Bronchial epithelial cell (primary cell): ENCODE results near the gene GK. TPM values are rescaled to one million over a fixed set of nuclear protein-coding genes. Genes with fewer than 3 reads are reported as not detected.
A peak's percentile ranks its signal among the peaks of the same experiment; 100 is the strongest.
"Not testable (repeated sequence)": the region's sequence is repeated elsewhere in the genome, so short reads cannot be mapped to it uniquely, and the experiment has no call there.

Source experiments
- DNase-seq: peaks from one replicate; pipeline ENCODE4 v3.0.0-alpha.2; 2010; ENCODE audit warnings: low read depth
- FAIRE-seq: peaks from 2 replicates; lab custom pipeline; 2011; peaks lifted over from hg19 to GRCh38; lab: Jason Lieb, UNC
- H3K27me3 ChIP-seq: 2 replicates; pipeline ENCODE4 v1.5.1; 2011; ENCODE audit warnings: low read length; ENCODE audit not compliant: control insufficient read depth, insufficient read depth
- H3K36me3 ChIP-seq: 2 replicates; pipeline ENCODE4 v1.5.1; 2011; ENCODE audit warnings: low read length; ENCODE audit not compliant: control insufficient read depth, insufficient read depth
- H3K4me3 ChIP-seq: 2 replicates; pipeline ENCODE4 v1.5.1; 2011; ENCODE audit warnings: mild to moderate bottlenecking, low read depth, low read length, control low read depth
- total RNA-seq: library from RNA; depleted of rRNA; stranded (reverse); fragments of >200 nt; gene quantifications from 2 replicates; pipeline ENCODE4 v1.2.1, GENCODE V29; 2014
- TF ChIP-seq, protein P1 (sequence below): IDR thresholded peaks from 2 replicates; pipeline ENCODE4 v1.5.1; 2011; ENCODE audit warnings: mild to moderate bottlenecking, moderate library complexity, low read length, control low read depth, inconsistent platforms; ENCODE audit not compliant: insufficient read depth, severe bottlenecking

GK gene
- total RNA-seq, 1 donor from 2014 or later = 38.7 TPM

- no peaks in the 10 kb centered on the region for H3K27me3 ChIP-seq
- DNase-seq = no peak
- H3K4me3 ChIP-seq = no peak overlapping the region
- H3K36me3 ChIP-seq = no peaks in the 10 kb centered on the region
- no peak for FAIRE-seq
- TF ChIP-seq, protein P1, sequence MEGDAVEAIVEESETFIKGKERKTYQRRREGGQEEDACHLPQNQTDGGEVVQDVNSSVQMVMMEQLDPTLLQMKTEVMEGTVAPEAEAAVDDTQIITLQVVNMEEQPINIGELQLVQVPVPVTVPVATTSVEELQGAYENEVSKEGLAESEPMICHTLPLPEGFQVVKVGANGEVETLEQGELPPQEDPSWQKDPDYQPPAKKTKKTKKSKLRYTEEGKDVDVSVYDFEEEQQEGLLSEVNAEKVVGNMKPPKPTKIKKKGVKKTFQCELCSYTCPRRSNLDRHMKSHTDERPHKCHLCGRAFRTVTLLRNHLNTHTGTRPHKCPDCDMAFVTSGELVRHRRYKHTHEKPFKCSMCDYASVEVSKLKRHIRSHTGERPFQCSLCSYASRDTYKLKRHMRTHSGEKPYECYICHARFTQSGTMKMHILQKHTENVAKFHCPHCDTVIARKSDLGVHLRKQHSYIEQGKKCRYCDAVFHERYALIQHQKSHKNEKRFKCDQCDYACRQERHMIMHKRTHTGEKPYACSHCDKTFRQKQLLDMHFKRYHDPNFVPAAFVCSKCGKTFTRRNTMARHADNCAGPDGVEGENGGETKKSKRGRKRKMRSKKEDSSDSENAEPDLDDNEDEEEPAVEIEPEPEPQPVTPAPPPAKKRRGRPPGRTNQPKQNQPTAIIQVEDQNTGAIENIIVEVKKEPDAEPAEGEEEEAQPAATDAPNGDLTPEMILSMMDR = no peak
Observed at GRCh38 chrX:30626402-30626801, 26.8 kb upstream of the GK start.

- DNase-seq (peak; percentile 57), FAIRE-seq (no peak)
- H3K4me3 ChIP-seq = no peak overlapping the region
- TF ChIP-seq, protein P1 = no peak
- H3K36me3 ChIP-seq = no peaks in the 10 kb centered on the region
- no peaks in the 10 kb centered on the region for H3K27me3 ChIP-seq
Observed at GRCh38 chrX:30627818-30628652, 25.2 kb upstream of the GK start.

DNA sequence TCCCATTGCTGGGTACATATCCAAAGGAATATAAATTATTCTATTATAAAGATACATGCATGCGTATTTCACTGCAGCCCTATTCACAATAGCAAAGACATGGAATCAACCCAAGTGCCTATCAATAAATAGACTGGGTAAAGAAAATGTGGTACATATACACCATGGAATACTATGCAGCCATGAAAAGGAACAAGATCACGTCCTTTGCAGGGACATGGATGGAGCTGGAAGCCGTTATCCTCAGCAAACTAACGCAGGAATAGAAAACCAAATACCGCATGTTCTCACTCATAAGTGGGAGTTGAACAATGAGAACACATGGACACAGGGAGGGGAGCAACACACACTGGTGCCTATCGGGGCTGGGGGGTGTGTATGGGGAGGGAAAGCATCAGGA lies 19.2 kb upstream of the GK start:
- DNase-seq, H3K36me3 ChIP-seq, FAIRE-seq, H3K4me3 ChIP-seq, H3K27me3 ChIP-seq: not testable (repeated sequence)

DNA sequence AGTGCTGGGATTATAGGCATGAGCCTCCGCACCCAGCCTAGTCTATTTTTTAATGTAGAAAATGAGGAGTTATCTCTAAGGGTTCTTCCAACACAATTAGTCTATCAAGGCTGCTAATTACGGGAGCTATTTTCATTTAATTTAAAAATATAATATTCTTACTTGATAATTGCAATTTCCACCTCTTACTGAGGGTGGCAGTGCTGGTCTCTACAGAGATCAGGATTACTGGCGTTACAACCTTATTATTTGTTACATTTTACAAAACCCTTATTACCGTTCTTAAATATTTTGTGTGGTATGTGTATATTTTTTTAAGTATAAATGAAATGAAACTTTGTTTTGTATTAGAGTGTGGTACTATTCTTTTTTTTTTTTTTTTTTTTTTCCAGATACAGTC lies 17.6 kb upstream of the GK start:
- no peak overlapping the region for H3K4me3 ChIP-seq
- DNase-seq (no peak), FAIRE-seq (no peak)
- H3K27me3 ChIP-seq = no peaks in the 10 kb centered on the region
- H3K36me3 ChIP-seq = no peaks in the 10 kb centered on the region
- TF ChIP-seq, protein P1 = no peak

- no peaks in the 10 kb centered on the region for H3K27me3 ChIP-seq
- no peak overlapping the region for H3K4me3 ChIP-seq
- FAIRE-seq (no peak), DNase-seq (no peak)
- no peaks in the 10 kb centered on the region for H3K36me3 ChIP-seq
- TF ChIP-seq, protein P1 = no peak
Observed at GRCh38 chrX:30637874-30638815, 15.1 kb upstream of the GK start.

- not testable (repeated sequence) for FAIRE-seq, H3K4me3 ChIP-seq, H3K36me3 ChIP-seq, DNase-seq, H3K27me3 ChIP-seq
Observed at GRCh38 chrX:30639702-30640101, 13.5 kb upstream of the GK start.
